RWPE1 (cell line): ENCODE data around the gene POLR2E.

Experiments
- CTCF ChIA-PET: fragments of 350-600 bp; sonication (Branson Sonifier 250); formaldehyde crosslinking; extraction: SDS; loops from one replicate; lab custom pipeline; 2021; lab: Yijun Ruan, JAX
- POLR2A ChIA-PET: fragments of 400-600 bp; formaldehyde crosslinking; extraction: SDS; loops from one replicate; lab custom pipeline; 2020; ENCODE audit warnings: antibody characterized with exemption; ENCODE audit not compliant: low non-redundant PET; lab: Yijun Ruan, JAX
- DNase-seq: peaks from one replicate; pipeline ENCODE4 v3.0.0; 2012; ENCODE audit warnings: low spot score
- H3K27ac ChIP-seq: fragments of 450-650 bp; 2 replicates; pipeline ENCODE4 v1.5.1; 2017
- CTCF ChIP-seq: fragments of 450-650 bp; conservative IDR thresholded peaks from 2 replicates; pipeline ENCODE4 v1.5.1; 2017; ENCODE audit warnings: low read depth, mild to moderate bottlenecking

Gene POLR2E

GRCh38 chr19:1064661-1065605, 30.2 kb downstream of the POLR2E start:
- H3K27ac ChIP-seq = peak overlapping the region; percentile 83
- DNase-seq = peak; percentile 60
- ChIA-PET POLR2A (interaction anchor here (0.6 kb wide), 2 partner anchors 25 to 39 kb away, joined by 3 read pairs; no protein-coding TSS in a partner anchor), CTCF (interaction anchor here (0.5 to 1.5 kb wide), 13 partner anchors 8 to 158 kb away, joined by 3 to 8 read pairs (median 3); partner anchors contain the start of gene STK11)
- TF ChIP-seq CTCF = peak; percentile 89

- ChIA-PET CTCF (interaction anchor here (0.5 to 1.5 kb wide), 10 partner anchors 8 to 159 kb away, joined by 3 to 8 read pairs (median 3); no protein-coding TSS in a partner anchor), POLR2A (no interaction called here)
- no peak for TF ChIP-seq CTCF
- no peak for DNase-seq
- peak overlapping the region; percentile 83 for H3K27ac ChIP-seq
These were observed 31.1 kb downstream of the POLR2E start for GRCh38 chr19:1063909-1064660.

GRCh38 chr19:1063030-1063908, 31.9 kb downstream of the POLR2E start:
- no peak for TF ChIP-seq CTCF
- CTCF ChIA-PET = no interaction called here
- DNase-seq = peak; percentile 39
- H3K27ac ChIP-seq = peak overlapping the region; percentile 83; the same call in 1 of the 2 replicates
- POLR2A ChIA-PET = no interaction called here

- CTCF ChIA-PET = no interaction called here
- POLR2A ChIA-PET = interaction anchor here (0.5 kb wide), 1 partner anchor 25 kb away, joined by 3 read pairs; no protein-coding TSS in a partner anchor
- peak overlapping the region; percentile 11; the same call in 1 of the 2 replicates for H3K27ac ChIP-seq
- TF ChIP-seq CTCF = no peak
- DNase-seq = peak; percentile 48
These were observed 32.7 kb downstream of the POLR2E start for GRCh38 chr19:1062387-1063029.

- ChIA-PET CTCF (no interaction called here), POLR2A (interaction anchor here (0.5 kb wide), 1 partner anchor 25 kb away, joined by 3 read pairs; no protein-coding TSS in a partner anchor)
- no peak for DNase-seq
- peak overlapping the region; percentile 11 for H3K27ac ChIP-seq
- TF ChIP-seq CTCF = no peak
These were observed 33.2 kb downstream of the POLR2E start for GRCh38 chr19:1061987-1062386.
